Thyroid gland (tissue), 4 donors: ENCODE data around the gene GNAI1.

Experiments used
- CTCF ChIP-seq, 6 experiments: fragments of 200-600 bp in 3 of 6; fragments of 450-650 bp in 3 of 6; sonication (generic) in 3 of 6; IDR thresholded peaks; one replicate each; pipeline ENCODE4 v1.5.1; 2016 to 2019; ENCODE audit warnings: antibody characterized with exemption in 6 of 6, mild to moderate bottlenecking in 2 of 6, inconsistent platforms in 1 of 6, moderate library complexity in 1 of 6
- POLR2A ChIP-seq, 2 donors: fragments of 450-650 bp; IDR thresholded peaks; one replicate each; pipeline ENCODE4 v1.6.1; 2017; ENCODE audit warnings: antibody characterized with exemption in 2 of 2, mild to moderate bottlenecking in 2 of 2, moderate library complexity in 1 of 2

- TF ChIP-seq CTCF (IDR thresholded peaks at IDR 0.05): no peak
- no peak for TF ChIP-seq POLR2A (IDR thresholded peaks at IDR 0.05)
Observed at GRCh38 chr7:80186721-80187120, 52.1 kb downstream of the GNAI1 start.
